HUES48 (cell line): ENCODE data around the gene USP25.
"Not testable (repeated sequence)": the region's sequence is repeated elsewhere in the genome, so short reads cannot be mapped to it uniquely, and the experiment has no call there.

ENCODE experiments used
- H3K27ac ChIP-seq: one replicate; pipeline ENCODE4 v1.7.0; 2013; ENCODE audit warnings: low read depth, low read length, inconsistent platforms
- H3K27me3 ChIP-seq: 2 replicates; pipeline ENCODE4 v1.6.1; 2013; ENCODE audit warnings: mild to moderate bottlenecking, low read length; ENCODE audit not compliant: control insufficient read depth, insufficient read depth
- H3K36me3 ChIP-seq: 2 replicates; pipeline ENCODE4 v1.6.1; 2013; ENCODE audit warnings: low read length; ENCODE audit not compliant: control insufficient read depth, insufficient read depth
- H3K4me1 ChIP-seq: 2 replicates; pipeline ENCODE4 v1.6.1; 2013; ENCODE audit warnings: mild to moderate bottlenecking, low read length; ENCODE audit not compliant: control insufficient read depth, insufficient read depth
- H3K4me3 ChIP-seq: 2 replicates; pipeline ENCODE4 v1.5.1; 2013; ENCODE audit warnings: mild to moderate bottlenecking, low read depth, low read length
- H3K9ac ChIP-seq: 2 replicates; pipeline ENCODE4 v1.6.1; 2013; ENCODE audit warnings: mild to moderate bottlenecking, low read depth, low read length, moderate library complexity
- H3K9me3 ChIP-seq: 2 replicates; pipeline ENCODE4 v1.6.1; 2013; ENCODE audit warnings: low read length; ENCODE audit not compliant: control insufficient read depth, insufficient read depth

The USP25 gene

GRCh38 chr21:15732290-15732995, 2.7 kb downstream of the USP25 start:
- no peaks in the 10 kb centered on the region for H3K9me3 ChIP-seq
- peak overlapping the region; percentile 92 for H3K4me3 ChIP-seq
- H3K36me3 ChIP-seq, result no peaks in the 10 kb centered on the region
- H3K27ac ChIP-seq, result no peak overlapping the region
- peaks cover 39% of the 10 kb centered on the region for H3K4me1 ChIP-seq
- H3K9ac ChIP-seq, result no peak overlapping the region
- H3K27me3 ChIP-seq, result no peaks in the 10 kb centered on the region

- H3K9ac ChIP-seq, result no peak overlapping the region
- H3K4me1 ChIP-seq, result peaks cover 42% of the 10 kb centered on the region
- H3K36me3 ChIP-seq, result no peaks in the 10 kb centered on the region
- H3K4me3 ChIP-seq, result peak overlapping the region; percentile 92; the same call in 1 of the 2 replicates
- no peak overlapping the region for H3K27ac ChIP-seq
- H3K9me3 ChIP-seq, result no peaks in the 10 kb centered on the region
- H3K27me3 ChIP-seq, result no peaks in the 10 kb centered on the region
These were observed 3.2 kb downstream of the USP25 start for GRCh38 chr21:15732996-15733329.

GRCh38 chr21:15735409-15735808, 5.6 kb downstream of the USP25 start:
- H3K9me3 ChIP-seq, result no peaks in the 10 kb centered on the region
- no peak overlapping the region for H3K27ac ChIP-seq
- no peak overlapping the region for H3K4me3 ChIP-seq
- peaks cover 66% of the 10 kb centered on the region for H3K4me1 ChIP-seq
- H3K9ac ChIP-seq, result no peak overlapping the region
- no peaks in the 10 kb centered on the region for H3K36me3 ChIP-seq
- no peaks in the 10 kb centered on the region for H3K27me3 ChIP-seq

DNA sequence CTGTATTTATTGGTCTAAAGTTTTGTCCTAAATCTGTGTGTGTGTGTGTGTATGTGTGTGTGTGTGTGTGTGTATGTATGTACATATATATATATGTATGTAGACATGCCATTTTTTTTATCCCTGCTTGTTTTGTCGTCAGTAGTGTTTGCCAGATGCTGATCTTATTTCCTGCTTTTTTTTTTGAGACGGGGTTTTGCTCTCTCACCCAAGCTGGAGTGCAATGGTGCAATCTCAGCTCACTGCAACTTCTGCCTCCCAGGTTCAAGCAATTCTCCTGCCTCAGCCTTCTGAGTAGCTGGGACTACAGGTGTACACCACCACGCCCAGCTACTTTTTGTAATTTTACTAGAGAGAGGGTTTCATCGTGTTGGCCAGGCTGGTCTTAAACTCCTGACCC, 6.1 kb downstream of the USP25 start:
- not testable (repeated sequence) for H3K9ac ChIP-seq, H3K36me3 ChIP-seq, H3K9me3 ChIP-seq, H3K27me3 ChIP-seq, H3K4me3 ChIP-seq, H3K27ac ChIP-seq
- H3K4me1 ChIP-seq, result peaks cover 71% of the 10 kb centered on the region

GRCh38 chr21:15738779-15739178, 9.0 kb downstream of the USP25 start:
- H3K9ac ChIP-seq, H3K27me3 ChIP-seq, H3K36me3 ChIP-seq, H3K9me3 ChIP-seq: not testable (repeated sequence)
- peak overlapping the region; percentile 43 for H3K4me3 ChIP-seq
- H3K27ac ChIP-seq, result peak overlapping the region; percentile 79
- H3K4me1 ChIP-seq, result peaks cover 79% of the 10 kb centered on the region

DNA sequence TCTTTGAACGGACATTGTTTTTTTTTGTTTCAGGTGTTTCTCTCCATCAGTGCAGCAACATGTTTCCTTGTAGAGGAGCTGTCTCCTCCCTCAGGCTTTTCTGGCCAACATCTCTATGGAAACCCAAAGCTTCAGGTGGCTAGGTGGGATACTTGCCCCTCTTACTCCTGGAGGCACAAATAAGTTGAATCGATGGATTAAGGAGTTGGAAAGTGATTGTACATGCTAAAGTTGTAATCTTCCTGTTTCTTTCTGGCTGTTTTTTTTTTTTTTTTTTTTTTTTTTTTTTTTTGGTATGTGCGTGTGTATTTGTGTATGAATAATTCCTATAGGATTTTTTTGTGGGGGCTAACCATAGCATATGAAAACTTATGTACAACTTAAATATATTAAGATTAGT, 10.6 kb downstream of the USP25 start:
- H3K4me1 ChIP-seq, result peaks cover 70% of the 10 kb centered on the region
- H3K27ac ChIP-seq, result peak overlapping the region; percentile 79
- H3K36me3 ChIP-seq, result no peaks in the 10 kb centered on the region

DNA sequence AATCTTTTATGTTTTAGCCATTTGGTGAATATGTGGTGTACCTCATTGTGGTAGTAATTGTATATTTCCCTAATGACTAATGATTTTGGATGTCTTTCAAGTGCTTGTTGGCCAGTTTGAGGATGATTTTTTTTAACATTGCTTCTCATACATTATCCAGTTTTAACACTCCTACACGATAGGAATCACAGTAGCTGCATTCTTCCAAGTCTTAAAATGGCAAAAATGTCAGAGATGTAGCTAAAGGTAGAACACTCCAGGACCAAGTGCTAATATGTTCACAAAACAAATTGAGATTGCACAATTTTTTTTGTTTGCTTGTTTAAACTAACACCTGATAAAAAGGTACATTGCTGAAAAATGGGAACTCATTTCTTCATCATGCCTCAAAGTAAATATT, 11.7 kb downstream of the USP25 start:
- H3K4me3 ChIP-seq, result no peak overlapping the region
- no peaks in the 10 kb centered on the region for H3K27me3 ChIP-seq
- H3K9me3 ChIP-seq, result no peaks in the 10 kb centered on the region
- H3K27ac ChIP-seq, result no peak overlapping the region
- H3K9ac ChIP-seq, result no peak overlapping the region
- no peaks in the 10 kb centered on the region for H3K36me3 ChIP-seq
- H3K4me1 ChIP-seq, result peaks cover 60% of the 10 kb centered on the region

More for the DNA sequence above, 10.6 kb downstream of the USP25 start:
- Histone ChIP-seq H3K4me3 (no peak overlapping the region), H3K9me3 (no peaks in the 10 kb centered on the region), H3K27me3 (no peaks in the 10 kb centered on the region), H3K9ac (no peak overlapping the region)

- no peaks in the 10 kb centered on the region for H3K36me3 ChIP-seq
- H3K9ac ChIP-seq, result no peak overlapping the region
- H3K9me3 ChIP-seq, result no peaks in the 10 kb centered on the region
- H3K4me1 ChIP-seq, result peaks cover 57% of the 10 kb centered on the region
- H3K27me3 ChIP-seq, result no peaks in the 10 kb centered on the region
- H3K27ac ChIP-seq, result no peak overlapping the region
- H3K4me3 ChIP-seq, result no peak overlapping the region
These were observed 12.4 kb downstream of the USP25 start for GRCh38 chr21:15742052-15742670.

- no peak overlapping the region for H3K4me3 ChIP-seq
- H3K4me1 ChIP-seq, result peaks cover 57% of the 10 kb centered on the region
- no peaks in the 10 kb centered on the region for H3K27me3 ChIP-seq
- H3K9ac ChIP-seq, result no peak overlapping the region
- H3K9me3 ChIP-seq, result no peaks in the 10 kb centered on the region
- H3K27ac ChIP-seq, result no peak overlapping the region
- H3K36me3 ChIP-seq, result no peaks in the 10 kb centered on the region
These were observed 12.9 kb downstream of the USP25 start for GRCh38 chr21:15742694-15743093.

GRCh38 chr21:15743593-15743992, 13.8 kb downstream of the USP25 start:
- H3K4me3 ChIP-seq, result no peak overlapping the region
- no peaks in the 10 kb centered on the region for H3K36me3 ChIP-seq
- H3K9ac ChIP-seq, result no peak overlapping the region
- no peak overlapping the region for H3K27ac ChIP-seq
- no peaks in the 10 kb centered on the region for H3K9me3 ChIP-seq
- H3K27me3 ChIP-seq, result no peaks in the 10 kb centered on the region
- H3K4me1 ChIP-seq, result peaks cover 49% of the 10 kb centered on the region

- Histone ChIP-seq H3K9ac (no peak overlapping the region), H3K27me3 (no peaks in the 10 kb centered on the region), H3K27ac (no peak overlapping the region), H3K36me3 (no peaks in the 10 kb centered on the region), H3K4me3 (no peak overlapping the region), H3K9me3 (no peaks in the 10 kb centered on the region), H3K4me1 (peaks cover 48% of the 10 kb centered on the region)
These were observed 15.1 kb downstream of the USP25 start for GRCh38 chr21:15744926-15745325.
